Lung (tissue), 12 donors: ENCODE data around the gene TPH1. TPM values are rescaled to one million over a fixed set of nuclear protein-coding genes. Genes with fewer than 3 reads are reported as not detected.
A peak's percentile ranks its signal among the peaks of the same experiment; 100 is the strongest.

Source experiments
- ATAC-seq: fragments of 200-7000 bp; cut with Tn5 transposase; one replicate; pipeline ENCODE4 v1.9.1; 2020; ENCODE audit warnings: moderate number of reproducible peaks; ENCODE audit not compliant: insufficient read depth, low FRiP score
- DNase-seq, 3 donors: peaks; one replicate each; pipeline ENCODE4 v3.0.0-alpha.2; 2013 to 2017
- H3K27ac ChIP-seq, 2 donors: one replicate each; pipeline ENCODE4 v1.5.1; 2013; ENCODE audit warnings: mild to moderate bottlenecking in 2 of 2, moderate library complexity in 2 of 2, control low read depth in 1 of 2, inconsistent platforms in 1 of 2, low read depth in 1 of 2, low read length in 1 of 2
- H3K27me3 ChIP-seq, 3 donors: one replicate each; pipeline ENCODE4 v1.5.1; 2013; ENCODE audit warnings: low read length in 2 of 3; ENCODE audit not compliant: control insufficient read depth in 3 of 3, insufficient read depth in 3 of 3
- H3K36me3 ChIP-seq, 4 donors: one replicate each; pipeline ENCODE4 v1.5.1; 2013; ENCODE audit warnings: low read length in 4 of 4, mild to moderate bottlenecking in 1 of 4, moderate library complexity in 1 of 4; ENCODE audit not compliant: control insufficient read depth in 4 of 4, insufficient read depth in 4 of 4
- H3K4me1 ChIP-seq, 5 donors: one replicate each; pipeline ENCODE4 v1.5.1; 2013; ENCODE audit warnings: low read length in 5 of 5, mild to moderate bottlenecking in 2 of 5, moderate library complexity in 1 of 5; ENCODE audit not compliant: control insufficient read depth in 5 of 5, insufficient read depth in 5 of 5
- H3K4me3 ChIP-seq: one replicate; pipeline ENCODE4 v1.5.1; 2013; ENCODE audit warnings: mild to moderate bottlenecking, control low read depth, moderate library complexity
- H3K9ac ChIP-seq, 2 donors: one replicate each; pipeline ENCODE4 v1.5.1; 2013; ENCODE audit warnings: low read length in 2 of 2, control low read depth in 1 of 2; ENCODE audit not compliant: insufficient read depth in 1 of 2
- H3K9me3 ChIP-seq, 4 donors: one replicate each; pipeline ENCODE4 v1.5.1; 2013; ENCODE audit warnings: low read length in 3 of 4, mild to moderate bottlenecking in 1 of 4, moderate library complexity in 1 of 4; ENCODE audit not compliant: control insufficient read depth in 4 of 4, insufficient read depth in 3 of 4
- WGBS, 2 donors: extraction: QIAGEN DNeasy Blood & Tissue Kit; methylation state at CpG; one replicate each; pipeline ENCODE4 v1.1.7; 2013; 5-methylcytosine and 5-hydroxymethylcytosine counted together
- polyA plus RNA-seq, 2 donors: library from polyadenylated mRNA; stranded (reverse); fragments of 200-250 nt; gene quantifications; one replicate each; pipeline ENCODE4 v1.2.1, GENCODE V29; 2013
- total RNA-seq, 2 donors: library from RNA; depleted of rRNA in 1 of 2; stranded (reverse); fragments of >200 nt in 1 of 2; gene quantifications; one replicate each; pipeline ENCODE4 v1.2.1, GENCODE V29; 2014 to 2021
- TF ChIP-seq, protein P1 (sequence below): IDR thresholded peaks from 2 replicates; pipeline ENCODE4 v1.5.1; 2012; ENCODE audit warnings: mild to moderate bottlenecking; ENCODE audit errors: control extremely low read depth, extremely low read depth
- donor health status: control.
- donor health status: control.
- donor health status: Bipolar disorder and iron deficiency.
- donor health status: healthy.
- donor health status: DM: yes; HTN: yes; CAD: no.

The TPH1 gene
- total and polyA plus RNA-seq, 4 donors = 0.13 to 2.8 (median 0.55) TPM

DNA sequence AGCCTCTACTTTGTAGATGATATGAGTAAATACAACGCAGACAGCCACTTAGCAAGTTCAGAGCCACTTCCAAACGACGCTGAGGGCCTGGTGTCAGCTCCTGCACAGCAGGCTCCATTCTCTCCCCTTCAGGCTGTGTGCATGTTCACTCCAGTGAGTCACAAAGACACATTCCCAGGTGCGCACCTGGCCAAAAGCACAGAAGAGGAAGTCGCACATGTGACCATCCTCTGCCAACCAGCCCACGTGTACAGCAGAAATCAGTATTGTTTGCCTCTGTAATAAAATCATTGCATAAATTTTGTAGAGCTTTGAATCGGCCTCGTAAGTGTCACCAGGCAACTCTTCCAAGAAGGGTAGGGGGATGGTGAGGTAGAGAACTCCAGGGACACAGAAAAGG is 19.5 kb upstream of the TPH1 start:
- H3K36me3 ChIP-seq = no peaks in the 10 kb centered on the region
- H3K27ac ChIP-seq = no peak overlapping the region
- H3K9me3 ChIP-seq = no peaks in the 10 kb centered on the region
- no peak overlapping the region for H3K9ac ChIP-seq
- DNase-seq (peak in 1 of 3 donors; percentile 16), ATAC-seq (no peak)
- WGBS, 2 donors = 78 to 82% methylated on average over 8 of the region's 8 CpGs
- H3K27me3 ChIP-seq = no peaks in the 10 kb centered on the region
- no peak overlapping the region for H3K4me3 ChIP-seq
- TF ChIP-seq, protein P1, sequence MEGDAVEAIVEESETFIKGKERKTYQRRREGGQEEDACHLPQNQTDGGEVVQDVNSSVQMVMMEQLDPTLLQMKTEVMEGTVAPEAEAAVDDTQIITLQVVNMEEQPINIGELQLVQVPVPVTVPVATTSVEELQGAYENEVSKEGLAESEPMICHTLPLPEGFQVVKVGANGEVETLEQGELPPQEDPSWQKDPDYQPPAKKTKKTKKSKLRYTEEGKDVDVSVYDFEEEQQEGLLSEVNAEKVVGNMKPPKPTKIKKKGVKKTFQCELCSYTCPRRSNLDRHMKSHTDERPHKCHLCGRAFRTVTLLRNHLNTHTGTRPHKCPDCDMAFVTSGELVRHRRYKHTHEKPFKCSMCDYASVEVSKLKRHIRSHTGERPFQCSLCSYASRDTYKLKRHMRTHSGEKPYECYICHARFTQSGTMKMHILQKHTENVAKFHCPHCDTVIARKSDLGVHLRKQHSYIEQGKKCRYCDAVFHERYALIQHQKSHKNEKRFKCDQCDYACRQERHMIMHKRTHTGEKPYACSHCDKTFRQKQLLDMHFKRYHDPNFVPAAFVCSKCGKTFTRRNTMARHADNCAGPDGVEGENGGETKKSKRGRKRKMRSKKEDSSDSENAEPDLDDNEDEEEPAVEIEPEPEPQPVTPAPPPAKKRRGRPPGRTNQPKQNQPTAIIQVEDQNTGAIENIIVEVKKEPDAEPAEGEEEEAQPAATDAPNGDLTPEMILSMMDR = no peak
- no peaks in the 10 kb centered on the region for H3K4me1 ChIP-seq

DNA sequence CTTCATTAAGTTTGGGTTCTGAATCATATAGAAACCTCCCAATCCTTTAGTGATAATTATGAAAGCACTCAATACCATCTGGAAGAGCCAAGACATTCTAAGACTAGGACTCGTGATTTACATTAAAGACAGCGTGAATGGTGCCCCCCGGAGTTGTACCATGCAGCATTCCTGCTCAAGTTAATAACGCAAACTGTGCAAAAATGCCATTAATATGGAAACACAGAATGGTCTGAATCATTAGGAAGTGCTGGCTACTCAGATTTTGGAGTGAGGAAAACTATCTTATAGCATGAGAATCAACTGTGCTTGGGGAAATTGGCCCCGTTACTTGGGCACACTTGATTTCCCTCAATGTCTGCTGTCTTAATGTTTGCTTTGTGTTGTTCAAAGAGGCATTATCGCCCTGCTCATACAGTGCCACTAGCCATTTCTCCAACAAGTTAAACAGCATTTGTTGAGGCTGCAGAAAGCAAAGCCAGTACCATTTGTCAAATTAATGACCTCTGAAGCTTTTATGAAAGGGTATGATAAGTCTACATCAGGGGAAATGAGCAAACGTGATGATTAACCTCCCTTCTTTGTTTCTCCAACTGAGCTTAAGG is 18.5 kb upstream of the TPH1 start:
- WGBS, 2 donors = 84 to 91% methylated on average over 7 of the region's 7 CpGs

DNA sequence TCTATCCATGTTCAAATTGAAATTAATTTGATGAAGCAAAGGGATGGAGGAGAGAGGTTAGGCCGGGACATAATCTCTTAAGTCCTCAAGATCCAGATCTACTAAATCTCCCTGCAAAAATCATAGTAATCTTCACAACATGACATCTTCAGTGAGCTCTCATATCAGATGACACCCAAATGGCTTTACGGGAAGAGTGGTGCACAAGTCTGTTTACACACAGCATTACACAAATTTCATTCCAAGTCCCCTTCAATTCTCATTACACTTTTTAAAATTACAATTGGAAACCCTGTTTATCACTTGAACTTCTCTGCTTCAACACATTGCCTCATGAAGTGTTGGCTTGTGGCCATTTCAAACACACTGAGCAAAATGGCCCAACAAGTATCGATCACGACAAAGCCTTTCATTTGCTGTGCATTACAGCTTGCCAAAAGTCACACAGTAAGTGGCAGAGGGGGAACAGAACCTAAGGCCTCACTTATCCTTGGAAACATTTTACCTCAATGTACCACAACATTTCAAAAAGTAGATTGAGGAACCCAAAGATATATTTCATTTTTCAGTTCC is 17.9 kb upstream of the TPH1 start:
- DNase-seq (no peak), ATAC-seq (no peak)
- WGBS, 2 donors = 73 to 91% methylated on average over 4 of the region's 4 CpGs
- Histone ChIP-seq H3K36me3 (no peaks in the 10 kb centered on the region), H3K27me3 (no peaks in the 10 kb centered on the region), H3K4me3 (no peak overlapping the region), H3K9me3 (no peaks in the 10 kb centered on the region), H3K9ac (no peak overlapping the region), H3K27ac (no peak overlapping the region), H3K4me1 (no peaks in the 10 kb centered on the region)
- TF ChIP-seq, protein P1 = no peak

More for the DNA sequence above, 18.5 kb upstream of the TPH1 start:
- DNase-seq (no peak), ATAC-seq (no peak)
- TF ChIP-seq, protein P1 = no peak
- no peaks in the 10 kb centered on the region for H3K27me3 ChIP-seq
- H3K9ac ChIP-seq = no peak overlapping the region
- H3K36me3 ChIP-seq = no peaks in the 10 kb centered on the region
- H3K4me3 ChIP-seq = no peak overlapping the region
- no peaks in the 10 kb centered on the region for H3K4me1 ChIP-seq
- no peak overlapping the region for H3K27ac ChIP-seq
- no peaks in the 10 kb centered on the region for H3K9me3 ChIP-seq
